OCI-LY7 (cell line): ENCODE results near the gene STAC. TPM values are rescaled to one million over a fixed set of nuclear protein-coding genes. Genes with fewer than 3 reads are reported as not detected.

Source experiments
- BruUV-seq: library from RNA; stranded (reverse); fragments of 400-500 nt; replicated peaks from 2 replicates; lab custom pipeline; 2021; lab: Mats Ljungman, UMichigan
- CTCF ChIA-PET: fragments of 300-600 bp; sonication (Branson Sonifier 250); formaldehyde crosslinking; loops from one replicate; lab custom pipeline; 2022; ENCODE audit warnings: antibody characterized with exemption; ENCODE audit not compliant: unreplicated experiment; lab: Charles Lee
- POLR2A ChIA-PET: fragments of 300-600 bp; sonication (Branson Sonifier 250); formaldehyde crosslinking; loops from one replicate; lab custom pipeline; 2022; ENCODE audit warnings: antibody characterized with exemption; lab: Charles Lee
- DNase-seq: peaks from one replicate; pipeline ENCODE4 v3.0.0-alpha.2; 2015; ENCODE audit warnings: low spot score
- H2AFZ ChIP-seq: fragments of 200-600 bp; sonication (generic), shearing (Covaris generic); 2 replicates; pipeline ENCODE4 v1.6.1; 2014; ENCODE audit warnings: mild to moderate bottlenecking, antibody characterized with exemption, low read length, moderate library complexity
- H3K27ac ChIP-seq: fragments of 200-600 bp; sonication (generic); 2 replicates; pipeline ENCODE4 v1.5.1; 2014; ENCODE audit warnings: mixed run types, low read depth, mild to moderate bottlenecking, moderate library complexity, low read length, inconsistent platforms; ENCODE audit not compliant: poor library complexity, severe bottlenecking
- H3K36me3 ChIP-seq: fragments of 200-600 bp; sonication (generic); 2 replicates; pipeline ENCODE4 v1.6.1; 2014; ENCODE audit warnings: mild to moderate bottlenecking, antibody characterized with exemption, low read length, moderate library complexity, mixed read lengths; ENCODE audit not compliant: insufficient read depth
- H3K4me1 ChIP-seq: fragments of 200-600 bp; sonication (generic); 2 replicates; pipeline ENCODE4 v1.5.1; 2014; ENCODE audit warnings: mild to moderate bottlenecking, low read length; ENCODE audit not compliant: insufficient read depth, poor library complexity, severe bottlenecking
- H3K4me2 ChIP-seq: fragments of 200-600 bp; sonication (generic); 2 replicates; pipeline ENCODE4 v1.6.1; 2014; ENCODE audit warnings: mild to moderate bottlenecking, low read length
- H3K4me3 ChIP-seq: fragments of 200-600 bp; sonication (generic); 2 replicates; pipeline ENCODE4 v1.5.1; 2014; ENCODE audit warnings: mild to moderate bottlenecking, low read depth, low read length; ENCODE audit not compliant: poor library complexity, severe bottlenecking
- H3K79me2 ChIP-seq: fragments of 200-600 bp; sonication (generic); 2 replicates; pipeline ENCODE4 v1.6.1; 2016; ENCODE audit warnings: low read depth, mild to moderate bottlenecking, low read length, moderate library complexity, mixed read lengths; ENCODE audit not compliant: insufficient read depth
- H3K9me2 ChIP-seq: fragments of 200-600 bp; sonication (generic); 2 replicates; pipeline ENCODE4 v1.6.1; 2016; ENCODE audit warnings: mild to moderate bottlenecking, low read length, mixed read lengths; ENCODE audit not compliant: insufficient read depth
- H3K9me3 ChIP-seq: fragments of 200-600 bp; sonication (generic); 2 replicates; pipeline ENCODE4 v1.6.1; 2014; ENCODE audit warnings: mild to moderate bottlenecking, mixed run types, low read length, mixed read lengths
- H4K20me1 ChIP-seq: fragments of 200-600 bp; sonication (generic); 2 replicates; pipeline ENCODE4 v1.6.1; 2014; ENCODE audit warnings: mild to moderate bottlenecking, antibody characterized with exemption, low read length, moderate library complexity, mixed read lengths; ENCODE audit not compliant: insufficient read depth
- CTCF ChIP-seq: fragments of 200-600 bp; sonication (generic); conservative IDR thresholded peaks from 2 replicates; pipeline ENCODE4 v1.5.1; 2014; ENCODE audit warnings: mild to moderate bottlenecking, antibody characterized with exemption, low read length, moderate library complexity, mixed read lengths
- EZH2phosphoT487 ChIP-seq: fragments of 200-600 bp; sonication (generic); IDR thresholded peaks from 2 replicates; pipeline ENCODE4 v1.6.1; 2018; ENCODE audit warnings: low read depth, borderline replicate concordance, mild to moderate bottlenecking, mixed run types, antibody characterized with exemption, low read length, moderate library complexity, mixed read lengths
- intact Hi-C: fragments of 100-400 bp; cut with micrococcal nuclease; formaldehyde crosslinking; loops from one replicate; pipeline ENCODE4 v1.10.0; 2022; ENCODE audit not compliant: unreplicated experiment
- total RNA-seq, 2 experiments: library from RNA; depleted of rRNA in 1 of 2; stranded (reverse); fragments of >200 nt in 1 of 2; shearing (Covaris generic) in 1 of 2; gene quantifications; 2 replicates each; pipeline ENCODE4 v1.2.3, GENCODE V29; 2014 to 2022

The STAC gene
- total RNA-seq, 2 experiments from 2014 or later: not detected

GRCh38 chr3:36362216-36362615 is 18.1 kb upstream of the STAC start:
- intact Hi-C loops: no loop called here
- no peaks in the 10 kb centered on the region for H3K9me2 ChIP-seq
- no peaks in the 10 kb centered on the region for H3K4me1 ChIP-seq
- no peak for DNase-seq
- no peaks in the 10 kb centered on the region for H3K9me3 ChIP-seq
- no peak overlapping the region for H3K4me3 ChIP-seq
- no peaks in the 10 kb centered on the region for H4K20me1 ChIP-seq
- no TSS peak for BruUV-seq
- H3K4me2 ChIP-seq: no peak overlapping the region
- H3K36me3 ChIP-seq: no peaks in the 10 kb centered on the region
- no peak overlapping the region for H2AFZ ChIP-seq
- no peak overlapping the region for H3K27ac ChIP-seq
- TF ChIP-seq EZH2phosphoT487 (no peak), CTCF (no peak)
- ChIA-PET CTCF (no interaction called here), POLR2A (interaction anchor here (0.6 kb wide), 1 partner anchor 11 kb away, joined by 3 read pairs; no protein-coding TSS in a partner anchor)
- no peaks in the 10 kb centered on the region for H3K79me2 ChIP-seq

- H3K36me3 ChIP-seq: no peaks in the 10 kb centered on the region
- H3K79me2 ChIP-seq: no peaks in the 10 kb centered on the region
- no peaks in the 10 kb centered on the region for H3K9me3 ChIP-seq
- no peaks in the 10 kb centered on the region for H3K9me2 ChIP-seq
- H4K20me1 ChIP-seq: no peaks in the 10 kb centered on the region
- BruUV-seq: no TSS peak
- no peak overlapping the region for H2AFZ ChIP-seq
- H3K4me2 ChIP-seq: no peak overlapping the region
- CTCF ChIA-PET: no interaction called here
- no peak for TF ChIP-seq CTCF
- TF ChIP-seq EZH2phosphoT487: no peak
- H3K27ac ChIP-seq: no peak overlapping the region
- POLR2A ChIA-PET: interaction anchor here (0.6 kb wide), 1 partner anchor 12 kb away, joined by 3 read pairs; no protein-coding TSS in a partner anchor
- H3K4me1 ChIP-seq: no peaks in the 10 kb centered on the region
- no peak overlapping the region for H3K4me3 ChIP-seq
- intact Hi-C loops: no loop called here
- no peak for DNase-seq
Observed at GRCh38 chr3:36362973-36363372, 17.3 kb upstream of the STAC start.

GRCh38 chr3:36364260-36364659 is 16.0 kb upstream of the STAC start:
- H3K4me2 ChIP-seq: no peak overlapping the region
- no peaks in the 10 kb centered on the region for H3K9me3 ChIP-seq
- TF ChIP-seq CTCF (no peak), EZH2phosphoT487 (no peak)
- no peaks in the 10 kb centered on the region for H3K36me3 ChIP-seq
- H2AFZ ChIP-seq: no peak overlapping the region
- H3K27ac ChIP-seq: no peak overlapping the region
- no peak for DNase-seq
- no TSS peak for BruUV-seq
- no peaks in the 10 kb centered on the region for H3K4me1 ChIP-seq
- H3K79me2 ChIP-seq: no peaks in the 10 kb centered on the region
- ChIA-PET POLR2A (no interaction called here), CTCF (interaction anchor here (0.6 kb wide), 1 partner anchor 11 kb away, joined by 3 read pairs; no protein-coding TSS in a partner anchor)
- intact Hi-C loops: no loop called here
- H3K9me2 ChIP-seq: no peaks in the 10 kb centered on the region
- H4K20me1 ChIP-seq: no peaks in the 10 kb centered on the region
- no peak overlapping the region for H3K4me3 ChIP-seq
